GM12865 (cell line): ENCODE measurements around the gene SRRM5.
"Not testable (repeated sequence)": the region's sequence is repeated elsewhere in the genome, so short reads cannot be mapped to it uniquely, and the experiment has no call there.

ENCODE experiments used
- DNase-seq: peaks from one replicate; pipeline ENCODE4 v3.0.0; 2010; ENCODE audit warnings: low read depth
- H3K4me3 ChIP-seq: 2 replicates; pipeline ENCODE4 v1.5.1; 2011; ENCODE audit warnings: mild to moderate bottlenecking, low read depth, low read length, control low read depth
- TF ChIP-seq, protein P1 (sequence below): IDR thresholded peaks from 2 replicates; pipeline ENCODE4 v1.5.1; 2011; ENCODE audit warnings: low read length, control low read depth, low read depth, inconsistent platforms; ENCODE audit not compliant: insufficient read depth; ENCODE audit errors: missing control alignments

SRRM5 gene

DNA sequence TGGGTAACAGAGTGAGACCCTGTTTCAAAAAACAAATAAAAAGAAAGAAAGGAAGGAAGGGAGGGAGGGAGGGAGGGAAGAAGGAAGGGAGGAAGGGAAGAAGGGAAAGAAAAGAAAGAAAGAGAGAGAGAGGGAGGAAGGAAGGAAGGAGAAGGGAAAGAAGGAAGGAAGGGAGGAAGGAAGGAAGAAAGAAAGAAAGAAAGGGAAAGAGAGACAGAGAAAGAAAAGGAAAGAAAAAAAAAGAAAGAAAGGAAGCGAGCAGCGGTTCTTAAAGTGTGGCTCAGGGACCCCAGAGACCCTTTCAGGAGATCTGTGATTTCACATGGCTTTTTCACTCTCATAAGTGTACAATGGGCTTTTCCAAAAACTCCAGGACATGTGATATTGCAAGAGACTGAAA is 37.6 kb downstream of the SRRM5 start:
- DNase-seq, result no peak
- H3K4me3 ChIP-seq, result no peak overlapping the region
- TF ChIP-seq, protein P1, sequence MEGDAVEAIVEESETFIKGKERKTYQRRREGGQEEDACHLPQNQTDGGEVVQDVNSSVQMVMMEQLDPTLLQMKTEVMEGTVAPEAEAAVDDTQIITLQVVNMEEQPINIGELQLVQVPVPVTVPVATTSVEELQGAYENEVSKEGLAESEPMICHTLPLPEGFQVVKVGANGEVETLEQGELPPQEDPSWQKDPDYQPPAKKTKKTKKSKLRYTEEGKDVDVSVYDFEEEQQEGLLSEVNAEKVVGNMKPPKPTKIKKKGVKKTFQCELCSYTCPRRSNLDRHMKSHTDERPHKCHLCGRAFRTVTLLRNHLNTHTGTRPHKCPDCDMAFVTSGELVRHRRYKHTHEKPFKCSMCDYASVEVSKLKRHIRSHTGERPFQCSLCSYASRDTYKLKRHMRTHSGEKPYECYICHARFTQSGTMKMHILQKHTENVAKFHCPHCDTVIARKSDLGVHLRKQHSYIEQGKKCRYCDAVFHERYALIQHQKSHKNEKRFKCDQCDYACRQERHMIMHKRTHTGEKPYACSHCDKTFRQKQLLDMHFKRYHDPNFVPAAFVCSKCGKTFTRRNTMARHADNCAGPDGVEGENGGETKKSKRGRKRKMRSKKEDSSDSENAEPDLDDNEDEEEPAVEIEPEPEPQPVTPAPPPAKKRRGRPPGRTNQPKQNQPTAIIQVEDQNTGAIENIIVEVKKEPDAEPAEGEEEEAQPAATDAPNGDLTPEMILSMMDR, result no peak

- H3K4me3 ChIP-seq, DNase-seq: not testable (repeated sequence)
Observed at GRCh38 chr19:43650276-43650675, 38.4 kb downstream of the SRRM5 start.

DNA sequence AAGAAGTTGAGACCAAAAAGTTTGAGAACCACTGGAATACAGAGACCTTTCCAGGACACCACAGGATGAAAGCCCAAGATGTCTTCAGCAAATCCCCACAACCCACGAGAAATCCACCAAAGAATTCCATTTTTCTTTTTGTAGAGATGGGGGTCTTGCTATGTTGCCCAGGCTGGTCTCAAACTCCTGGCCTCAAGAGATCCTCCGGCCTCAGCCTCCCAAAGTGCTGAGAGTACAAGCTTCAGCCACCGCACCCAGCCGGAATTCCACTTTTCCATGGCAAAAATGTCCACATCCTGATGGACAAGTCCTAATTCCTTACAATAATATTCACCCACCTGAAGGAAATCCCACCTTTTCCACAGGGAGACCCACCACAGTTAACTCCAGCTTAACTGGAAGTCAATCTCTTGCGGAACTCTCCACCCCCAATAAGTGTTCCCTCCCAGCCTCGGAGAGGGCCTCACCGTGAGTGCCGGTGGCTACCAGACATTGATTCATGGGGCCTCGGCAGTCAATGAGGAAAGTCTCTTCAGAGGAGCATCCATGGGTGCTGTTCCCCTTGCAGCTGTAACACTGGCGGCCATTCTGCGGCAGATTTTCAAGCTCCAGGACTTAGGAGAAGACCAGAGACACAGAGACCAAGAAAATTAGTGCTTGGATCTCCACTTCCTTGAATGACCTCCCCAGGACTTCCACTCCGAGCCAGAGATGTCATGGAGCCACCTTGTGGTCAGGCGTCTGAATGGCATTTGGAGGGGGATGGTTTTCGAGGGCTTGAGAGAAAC is 40.1 kb downstream of the SRRM5 start:
- H3K4me3 ChIP-seq, result no peak overlapping the region
- DNase-seq, result peak; percentile 79
- TF ChIP-seq, protein P1, result peak; percentile 76

DNA sequence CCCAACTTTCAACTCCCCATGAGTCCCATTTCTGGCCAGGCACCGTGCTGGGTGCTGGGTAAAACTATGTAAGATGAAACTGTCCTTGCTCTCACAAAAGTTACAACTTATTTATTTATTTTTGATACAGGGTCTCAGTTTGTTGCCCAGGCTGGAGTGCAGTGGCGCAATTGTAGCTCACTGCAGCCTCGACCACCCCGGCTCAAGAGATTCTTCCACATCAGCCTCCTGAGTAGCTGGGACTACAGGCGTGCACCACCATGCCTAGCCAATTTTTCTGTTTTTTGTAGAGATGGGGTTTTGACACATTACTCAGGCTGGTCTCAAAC is 40.6 kb downstream of the SRRM5 start:
- no peak overlapping the region for H3K4me3 ChIP-seq
- DNase-seq, result no peak
- TF ChIP-seq, protein P1, result no peak

DNA sequence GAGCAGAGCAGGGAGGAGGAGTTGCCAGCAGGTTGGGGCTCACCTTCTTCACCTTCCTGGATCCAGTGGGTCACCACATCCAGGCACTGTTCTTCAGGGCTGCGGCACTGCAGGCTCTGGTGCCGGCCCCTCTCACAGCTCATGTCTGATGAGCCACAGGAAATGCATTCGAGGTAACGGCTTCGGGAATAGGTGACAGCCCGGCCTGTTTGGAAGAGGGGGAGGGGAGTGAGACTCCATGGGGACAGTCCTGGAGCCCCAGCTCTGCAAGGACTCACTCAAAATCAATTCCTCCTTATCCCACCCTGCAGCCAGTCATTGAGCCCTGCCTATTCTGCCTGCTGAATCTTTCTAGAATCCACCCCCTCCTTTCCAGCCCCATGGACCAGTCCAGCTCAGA is 44.5 kb downstream of the SRRM5 start:
- no peak for DNase-seq
- TF ChIP-seq, protein P1, result no peak
- H3K4me3 ChIP-seq, result no peak overlapping the region

GRCh38 chr19:43658001-43658400 is 46.1 kb downstream of the SRRM5 start:
- H3K4me3 ChIP-seq, result no peak overlapping the region
- TF ChIP-seq, protein P1, result no peak
- no peak for DNase-seq

- TF ChIP-seq, protein P1, result no peak
Observed at GRCh38 chr19:43658494-43658893, 46.6 kb downstream of the SRRM5 start.

More at GRCh38 chr19:43658494-43658893, 46.6 kb downstream of the SRRM5 start:
- no peak overlapping the region for H3K4me3 ChIP-seq
- no peak for DNase-seq
